Stimulated activated CD4-positive, alpha-beta T cell treated with anti-CD3 and anti-CD28 coated beads, Interleukin-1b, Interleukin-23, amount 100 ng/mL, for 48 hours (primary cell): ENCODE measurements around the gene STAP2.

Experiments
- DNase-seq: peaks from one replicate; pipeline ENCODE4 v3.0.0-alpha.2; 2020

STAP2 gene

DNA sequence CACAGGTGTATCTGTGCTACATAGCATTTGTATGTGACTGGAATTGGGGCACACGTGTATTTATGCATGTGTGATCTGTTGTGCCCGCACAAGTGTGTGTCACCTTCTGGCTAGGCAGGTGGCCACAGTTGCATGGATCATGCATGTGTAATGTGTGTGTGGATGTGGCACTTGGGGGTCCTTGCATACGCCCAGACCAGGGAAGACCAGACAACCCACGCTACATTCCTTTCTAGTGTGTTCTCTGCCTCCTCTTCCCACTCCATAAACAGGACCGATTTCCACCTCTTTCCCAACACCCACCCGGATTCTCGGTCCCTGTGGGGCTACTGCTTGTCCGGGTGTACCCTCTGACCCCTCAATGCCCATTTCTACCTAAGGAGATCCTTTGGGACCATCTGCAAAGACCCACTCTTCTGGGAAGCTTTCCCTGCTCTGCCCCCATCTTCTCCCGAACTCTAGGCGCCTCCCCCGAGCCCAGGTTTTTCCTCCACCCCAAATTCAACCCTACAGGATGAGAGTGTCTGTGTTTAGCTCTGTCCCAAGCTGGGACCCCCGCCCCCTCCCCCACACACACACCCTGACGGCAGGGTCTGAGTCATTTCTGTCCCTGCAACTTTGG is 12.3 kb downstream of the STAP2 start:
- DNase-seq, result no peak

DNA sequence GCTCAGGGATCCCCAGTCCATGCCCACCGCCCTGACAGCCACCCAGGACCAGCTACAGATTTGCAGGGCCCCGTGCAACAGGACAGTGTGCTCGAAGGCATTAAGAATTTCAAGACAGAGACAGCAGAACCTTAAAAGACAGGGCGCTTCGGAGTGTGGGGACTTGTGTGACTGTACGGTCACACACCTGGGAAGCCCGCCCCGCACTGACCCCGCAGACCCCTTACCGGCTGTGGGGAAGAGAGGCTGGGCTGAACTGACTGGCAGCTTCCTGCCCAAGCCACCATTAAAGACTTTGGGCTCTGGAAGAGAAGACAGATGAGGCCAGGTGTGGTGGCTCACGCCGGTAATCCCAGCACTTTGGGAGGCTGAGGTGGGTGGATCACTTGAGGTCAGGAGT is 14.4 kb downstream of the STAP2 start:
- DNase-seq, result no peak

DNA sequence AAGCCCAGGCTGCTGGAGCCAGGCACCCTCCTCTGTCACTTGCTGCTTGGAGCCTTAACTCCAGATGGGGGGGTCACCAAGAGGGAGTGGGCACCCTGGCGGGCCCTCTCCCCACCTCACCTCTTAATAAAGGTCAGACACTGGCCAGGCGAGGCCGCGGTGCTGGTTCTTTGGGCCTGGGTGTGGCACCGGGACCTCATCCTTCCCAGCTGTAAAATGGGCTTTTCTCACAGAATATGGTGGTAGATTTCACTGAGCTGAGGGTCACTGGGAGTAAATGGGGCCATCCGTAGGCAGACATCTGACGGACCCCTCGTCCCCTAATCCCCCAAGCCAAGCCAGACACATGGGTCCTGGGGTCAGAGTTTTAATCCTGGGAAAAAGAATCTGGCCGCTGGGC is 14.9 kb downstream of the STAP2 start:
- DNase-seq, result no peak

DNA sequence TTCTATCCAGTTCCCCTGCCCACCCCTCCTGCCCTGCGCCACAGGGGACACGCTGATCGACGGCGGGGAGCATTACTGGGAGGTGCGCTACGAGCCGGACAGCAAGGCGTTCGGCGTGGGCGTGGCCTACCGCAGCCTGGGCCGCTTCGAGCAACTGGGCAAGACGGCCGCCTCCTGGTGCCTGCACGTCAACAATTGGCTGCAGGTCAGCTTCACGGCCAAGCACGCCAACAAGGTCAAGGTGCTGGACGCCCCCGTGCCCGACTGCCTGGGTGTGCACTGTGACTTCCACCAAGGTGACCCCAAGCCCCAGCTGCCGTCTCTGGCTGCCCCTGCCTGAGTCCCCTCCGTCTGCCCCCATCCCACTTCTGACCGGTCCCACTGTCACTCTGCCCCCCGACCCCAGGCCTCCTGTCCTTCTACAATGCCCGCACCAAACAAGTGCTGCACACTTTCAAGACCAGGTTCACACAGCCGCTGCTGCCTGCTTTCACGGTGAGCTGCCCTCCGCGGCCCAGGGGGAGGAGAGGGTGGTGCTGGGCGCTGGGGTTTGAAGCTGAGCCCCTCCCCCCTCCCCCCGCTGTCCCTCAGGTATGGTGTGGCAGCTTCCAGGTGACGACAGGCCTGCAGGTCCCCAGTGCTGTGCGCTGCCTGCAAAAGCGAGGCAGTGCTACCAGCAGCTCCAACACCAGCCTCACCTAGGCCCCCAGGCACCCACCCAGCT is 15.5 kb downstream of the STAP2 start:
- DNase-seq, result no peak

DNA sequence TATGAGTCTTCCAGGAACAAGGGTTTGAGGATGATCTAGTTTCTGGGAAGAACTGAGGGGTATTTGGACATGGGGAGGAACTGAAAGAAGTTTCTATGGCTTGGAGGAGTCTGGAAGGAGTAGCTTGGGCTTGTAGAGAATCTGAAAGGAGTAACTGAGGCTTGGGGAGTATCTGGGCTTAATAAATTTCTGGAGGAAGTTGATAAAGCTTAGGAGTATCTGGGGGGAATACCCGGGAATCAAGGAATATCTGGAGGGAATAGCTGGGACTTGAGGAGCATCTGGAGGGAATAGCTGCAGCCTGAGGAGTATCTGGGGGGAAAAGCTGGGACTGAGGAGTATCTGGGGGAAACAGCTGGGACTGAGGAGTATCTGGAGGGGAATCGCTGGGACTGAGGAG is 18.2 kb downstream of the STAP2 start:
- DNase-seq, result no peak

DNA sequence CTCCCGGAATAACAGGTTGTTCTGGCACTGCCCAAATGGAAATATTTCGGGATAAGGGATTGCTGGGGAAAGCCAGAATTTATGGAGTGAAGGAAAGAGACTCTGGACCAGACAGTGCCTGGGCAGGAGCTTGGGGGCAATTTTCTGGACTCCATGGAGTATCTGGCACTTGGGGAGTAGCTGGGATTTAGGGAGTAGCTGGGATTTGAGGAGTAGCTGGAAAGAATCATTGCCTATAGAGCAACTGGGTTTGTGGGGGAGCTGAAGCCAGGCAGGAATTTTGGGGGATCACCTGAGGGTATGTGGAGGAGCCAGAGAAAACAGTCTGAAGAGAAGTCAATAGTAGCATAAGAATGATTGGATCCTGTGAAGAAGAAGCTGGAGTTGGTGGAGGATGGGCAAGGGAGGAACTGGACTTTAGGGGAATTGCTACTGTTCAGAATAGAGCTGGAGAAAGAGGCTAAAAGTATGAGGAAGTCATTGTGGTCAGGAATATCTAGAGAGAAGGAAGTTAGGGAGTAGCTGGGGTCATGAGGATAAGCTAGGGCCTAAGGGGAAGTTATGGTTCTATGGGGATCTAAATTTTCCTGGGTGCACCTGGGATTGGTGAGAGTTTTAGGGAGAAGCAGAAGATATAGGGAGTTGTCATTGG is 19.4 kb downstream of the STAP2 start:
- DNase-seq, result no peak

DNA sequence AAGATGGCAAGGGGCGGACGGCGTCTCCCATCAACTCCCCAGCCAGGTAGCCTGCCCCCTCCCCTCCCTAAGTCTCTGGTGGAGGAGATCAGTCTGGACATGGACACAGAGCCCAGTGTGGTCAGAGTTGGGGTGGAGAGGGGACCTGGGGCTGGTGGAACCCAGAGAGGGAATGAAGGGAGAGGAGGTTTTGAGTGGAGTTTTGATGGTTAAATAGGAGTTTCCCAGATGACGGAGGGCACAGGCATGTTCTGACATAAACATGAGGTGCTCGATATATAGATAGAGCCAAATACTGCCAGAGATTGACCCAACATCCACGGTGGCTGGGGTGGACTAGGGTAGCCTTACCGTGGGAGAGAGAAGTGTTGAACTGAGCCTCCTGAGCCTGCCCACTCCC is 20.2 kb downstream of the STAP2 start:
- no peak for DNase-seq

DNA sequence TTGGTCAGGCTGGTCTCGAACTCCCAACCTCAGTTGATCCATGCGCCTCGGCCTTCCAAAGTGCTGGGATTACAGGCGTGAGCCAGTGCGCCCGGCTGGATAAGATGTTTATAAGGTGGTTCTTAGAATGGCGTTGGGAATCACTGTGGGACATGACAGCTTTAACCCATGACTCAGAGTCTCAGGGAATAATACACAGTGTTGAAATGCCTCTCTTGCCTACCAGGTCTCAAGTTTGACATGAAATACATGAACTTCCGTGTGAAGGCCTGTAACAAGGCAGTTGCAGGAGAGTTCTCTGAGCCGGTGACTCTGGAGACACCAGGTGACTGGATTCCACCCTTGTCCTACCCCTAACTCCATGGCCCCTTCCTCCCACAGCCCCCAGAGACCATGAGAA is 21.7 kb downstream of the STAP2 start:
- DNase-seq, result no peak

DNA sequence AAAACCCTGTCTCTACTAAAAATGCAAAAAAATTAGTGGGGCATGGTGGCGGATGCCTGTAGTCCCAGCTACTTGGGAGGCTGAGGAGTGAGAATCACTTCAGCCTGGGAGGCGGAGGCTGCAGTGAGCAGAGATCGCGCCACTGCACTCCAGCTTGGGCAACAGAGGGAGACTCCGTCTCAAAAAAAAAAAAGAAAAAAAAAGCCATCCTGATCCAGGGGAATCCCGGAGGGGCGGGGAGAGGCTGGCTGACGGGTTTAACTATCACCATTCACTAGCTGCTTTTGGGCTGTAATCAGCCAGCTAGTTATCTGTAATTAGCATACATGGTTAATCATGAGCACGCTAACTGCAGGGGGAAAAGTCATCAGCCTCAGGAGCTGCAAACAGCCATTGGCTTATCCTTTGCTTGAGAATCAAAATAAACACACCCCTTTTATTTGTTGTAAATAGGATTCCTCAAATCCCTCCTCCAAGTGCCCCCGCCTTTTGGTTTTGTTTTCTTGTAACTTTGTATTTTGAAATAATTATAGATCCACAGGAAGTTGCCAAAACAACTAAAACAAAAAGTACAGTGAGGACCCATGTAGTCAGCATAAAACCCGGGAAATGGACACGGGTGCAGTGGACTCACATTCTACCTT is 24.7 kb downstream of the STAP2 start:
- DNase-seq, result no peak

DNA sequence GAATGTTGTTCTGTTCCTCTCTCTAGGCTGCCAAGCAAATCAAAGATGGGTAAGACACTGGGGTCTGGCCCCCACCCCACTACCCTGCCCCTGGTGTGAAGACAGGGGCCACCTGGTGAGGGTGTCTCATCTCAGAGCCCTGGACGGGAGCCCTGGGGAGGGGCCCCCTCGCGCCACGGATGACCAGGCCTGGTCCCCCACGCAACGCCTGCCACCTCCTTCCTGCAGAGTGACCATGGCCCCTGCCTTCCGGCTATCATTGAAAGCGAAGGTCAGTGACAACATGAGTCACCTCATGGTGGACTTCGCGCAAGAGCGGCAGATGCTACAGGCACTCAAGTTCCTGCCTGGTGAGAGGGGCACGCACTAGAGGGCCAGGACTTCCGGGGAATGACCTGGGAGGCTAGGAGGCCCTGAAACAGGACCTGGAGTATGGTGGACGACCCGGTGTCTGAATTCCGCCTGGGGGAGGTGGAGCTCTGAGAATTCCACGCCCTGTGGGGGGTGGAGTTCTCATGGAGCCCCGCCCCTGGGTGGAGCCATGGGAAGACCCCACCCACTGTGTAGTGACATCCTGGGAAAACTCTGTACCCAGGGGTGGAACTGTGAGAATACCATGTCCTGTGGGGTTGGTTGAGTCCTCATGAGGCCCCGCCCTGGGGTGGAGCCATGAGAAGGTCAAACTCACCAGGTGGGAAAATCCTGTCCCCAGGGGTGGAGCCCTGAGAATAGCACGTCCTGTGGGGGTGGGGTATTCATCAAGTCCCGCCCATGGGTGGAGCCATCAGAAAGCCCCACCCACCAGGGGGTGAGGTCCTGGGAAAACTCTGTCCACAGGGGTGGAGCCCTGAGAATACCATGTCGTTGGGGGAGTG is 28.1 kb downstream of the STAP2 start:
- no peak for DNase-seq

DNA sequence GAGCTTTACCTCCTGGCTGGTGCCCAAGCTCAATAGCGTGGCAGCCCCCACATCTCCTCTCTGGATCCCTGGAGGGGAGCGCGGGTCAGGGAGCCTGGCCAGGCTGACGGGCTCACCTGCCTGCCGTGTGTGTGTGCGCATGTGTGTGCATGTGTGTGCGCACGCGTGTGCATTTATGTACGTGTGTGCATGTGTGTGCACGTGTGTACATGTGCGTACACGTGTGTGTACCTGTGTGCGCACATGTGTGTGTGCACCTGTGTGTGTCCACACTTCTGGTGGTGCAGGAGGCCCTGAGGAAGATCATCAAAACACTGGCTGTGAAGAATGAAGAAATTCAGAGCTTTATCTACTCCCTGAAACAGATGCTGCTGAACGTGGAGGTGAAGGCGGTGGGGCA is 33.0 kb downstream of the STAP2 start:
- no peak for DNase-seq

DNA sequence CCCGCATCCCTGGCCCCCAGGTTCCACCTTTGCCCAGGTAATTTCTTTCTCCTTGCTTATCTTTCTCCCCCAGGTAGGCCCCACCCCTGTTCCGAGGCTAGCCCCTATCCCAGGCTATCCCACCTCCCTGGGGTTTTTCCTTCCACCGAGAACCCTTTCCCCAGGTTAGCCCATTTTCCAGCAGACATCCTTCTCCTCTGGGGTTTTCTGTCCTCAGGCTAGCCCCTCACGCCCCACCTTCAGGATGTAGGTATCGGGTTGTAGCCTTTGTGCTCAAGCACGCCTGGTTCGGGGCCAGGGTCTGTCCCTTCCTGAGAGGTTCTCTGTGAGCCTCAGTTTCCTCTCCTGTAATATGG is 33.4 kb downstream of the STAP2 start:
- DNase-seq, result no peak

DNA sequence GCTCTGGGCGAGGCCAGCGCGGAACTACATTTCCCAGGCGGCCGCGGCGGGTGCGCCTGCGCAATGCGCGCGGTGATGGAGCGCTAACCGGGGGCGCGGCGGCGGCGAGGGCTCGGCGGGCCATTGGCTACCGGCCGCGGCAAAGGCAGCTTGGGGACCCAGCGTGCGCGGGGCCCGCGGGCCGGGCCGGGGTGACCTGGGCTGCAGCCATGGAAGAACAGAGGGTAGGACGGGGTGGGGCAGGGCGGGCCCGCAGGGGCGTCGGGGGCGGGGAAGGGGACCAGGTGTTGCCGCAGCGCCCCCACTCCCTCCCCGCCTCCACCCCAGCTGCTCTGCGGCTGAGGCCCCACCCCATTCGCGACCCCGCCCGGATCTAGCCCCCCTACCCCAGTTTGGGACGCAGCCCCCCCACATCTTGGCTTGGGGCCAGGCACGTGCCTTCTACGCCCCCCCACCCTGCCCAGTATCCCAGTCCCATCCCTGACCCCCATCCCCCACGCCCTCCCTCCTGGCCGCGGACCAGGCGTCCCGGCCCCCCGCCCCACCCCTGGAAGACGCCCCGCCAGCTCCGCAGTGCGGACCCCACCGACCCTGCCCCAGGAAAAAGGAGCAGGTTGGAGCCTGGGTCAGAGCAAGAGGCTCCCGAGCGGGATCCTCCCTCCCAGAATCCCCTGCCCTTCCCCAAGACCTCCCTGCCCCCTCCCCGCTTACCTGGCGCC is 33.9 kb downstream of the STAP2 start, which contains the start of gene FSD1:
TSS of gene FSD1 (plus strand) at position 61 of the 719 bp plus-strand sequence. CDS start at position 210, 149 bp downstream.
- peak; percentile 82 for DNase-seq

DNA sequence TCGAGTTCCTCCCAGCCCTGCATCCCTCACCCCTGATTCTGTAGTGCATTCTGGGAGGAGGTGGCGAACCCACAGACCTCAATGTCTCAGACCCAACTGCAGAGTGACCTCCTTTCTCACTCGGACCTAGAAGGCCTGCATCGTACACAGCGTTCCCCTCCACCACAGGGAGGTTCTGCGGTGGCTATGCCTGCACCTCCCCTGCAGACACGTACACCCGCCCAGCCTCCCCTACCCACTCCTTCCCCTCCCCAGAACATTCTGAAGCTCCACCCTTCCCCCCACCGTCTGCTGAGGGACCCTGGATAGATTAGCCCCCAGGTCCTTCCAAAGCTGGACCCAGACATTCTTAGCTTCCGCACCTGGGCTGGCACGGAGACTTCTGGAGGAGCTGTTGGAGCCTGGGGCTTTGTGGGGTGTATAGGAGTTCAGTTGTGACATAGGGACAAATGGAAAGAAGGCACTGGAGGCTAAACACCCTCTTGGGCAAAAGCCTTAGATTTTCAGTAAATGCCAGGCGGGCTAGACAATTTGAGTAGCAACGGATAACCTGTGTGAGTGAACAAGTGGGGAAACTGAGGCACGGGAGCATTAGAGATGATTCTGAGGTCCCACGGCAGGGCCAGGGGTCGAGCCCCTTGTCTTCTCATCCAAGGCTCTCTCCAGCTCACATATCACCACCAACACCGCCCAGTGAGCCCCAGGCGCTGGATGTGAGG is 34.6 kb downstream of the STAP2 start:
- DNase-seq, result no peak

DNA sequence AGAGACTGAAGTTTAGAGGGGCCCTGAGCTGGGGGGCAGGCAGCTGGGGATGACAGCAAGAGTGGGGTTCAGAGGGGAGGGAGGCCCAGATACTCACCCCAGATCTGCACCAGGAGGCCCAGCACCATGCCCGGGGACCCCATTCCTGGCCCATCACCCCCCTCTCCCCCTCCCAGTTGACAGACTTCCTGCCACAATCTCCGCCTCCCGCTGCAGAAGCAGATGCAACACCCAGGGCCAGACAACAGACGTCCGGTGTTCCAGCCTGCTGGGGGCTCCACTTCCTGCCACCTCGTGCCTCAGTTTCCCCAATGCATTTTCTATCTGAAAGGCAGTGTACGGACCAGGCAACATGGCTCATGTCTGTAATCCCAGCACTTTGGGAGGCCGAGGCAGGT is 36.4 kb downstream of the STAP2 start, which contains the start of gene TMIGD2:
TSS of gene TMIGD2 (minus strand) at position 147 of the 398 bp plus-strand sequence. CDS start at position 143, 4 bp downstream.
- no peak for DNase-seq

DNA sequence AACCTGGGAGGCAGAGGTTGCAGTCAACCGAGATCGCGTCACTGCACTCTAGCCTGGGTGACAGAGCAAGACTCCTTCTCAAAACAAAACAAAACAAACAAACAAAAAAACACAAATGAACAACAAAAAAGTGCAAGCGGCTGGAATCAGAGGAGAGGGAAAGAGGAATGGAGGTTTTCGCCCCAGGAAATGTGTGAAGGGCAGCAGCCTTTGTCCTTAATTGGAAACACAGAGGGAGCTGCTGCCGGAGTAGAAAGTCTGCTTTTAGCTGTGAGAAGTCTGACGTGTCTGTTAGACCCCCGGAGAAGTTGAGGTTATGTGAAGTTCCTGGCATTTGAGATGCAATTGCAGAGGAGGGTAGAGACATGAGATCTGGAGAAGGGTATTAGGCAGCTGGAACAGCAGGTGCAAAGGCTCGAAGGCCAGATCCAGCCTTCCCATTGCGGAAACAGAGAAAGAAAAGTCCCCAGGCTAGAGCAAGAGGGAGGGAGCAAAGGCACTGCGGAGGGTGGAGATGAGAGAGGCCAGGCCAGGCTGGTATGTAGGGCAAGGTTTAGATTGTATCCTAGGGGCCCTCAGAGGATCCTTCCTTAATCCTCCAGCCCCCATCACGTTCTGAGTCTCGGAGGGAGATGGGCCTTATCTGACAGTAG is 36.9 kb downstream of the STAP2 start:
- DNase-seq, result no peak

DNA sequence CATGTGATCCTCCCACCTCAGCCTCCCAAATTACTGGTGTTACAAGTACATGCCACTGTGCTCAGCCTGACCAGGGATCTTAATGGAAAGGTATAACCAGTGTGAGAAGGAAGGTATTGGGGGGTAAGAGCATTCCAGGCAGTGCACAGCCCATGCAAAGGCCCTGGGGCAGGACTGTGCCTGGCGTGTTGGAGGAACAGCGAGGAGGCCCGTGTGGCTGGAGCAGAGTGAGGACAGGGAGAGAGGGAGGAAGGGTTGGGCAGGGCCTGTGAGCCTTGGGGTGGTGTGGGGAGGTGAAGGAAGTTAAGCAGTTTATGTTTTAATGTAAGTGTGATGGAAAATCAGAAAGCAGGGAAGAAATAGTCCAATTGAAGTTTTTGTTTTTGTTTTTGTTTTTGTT is 38.0 kb downstream of the STAP2 start:
- no peak for DNase-seq

DNA sequence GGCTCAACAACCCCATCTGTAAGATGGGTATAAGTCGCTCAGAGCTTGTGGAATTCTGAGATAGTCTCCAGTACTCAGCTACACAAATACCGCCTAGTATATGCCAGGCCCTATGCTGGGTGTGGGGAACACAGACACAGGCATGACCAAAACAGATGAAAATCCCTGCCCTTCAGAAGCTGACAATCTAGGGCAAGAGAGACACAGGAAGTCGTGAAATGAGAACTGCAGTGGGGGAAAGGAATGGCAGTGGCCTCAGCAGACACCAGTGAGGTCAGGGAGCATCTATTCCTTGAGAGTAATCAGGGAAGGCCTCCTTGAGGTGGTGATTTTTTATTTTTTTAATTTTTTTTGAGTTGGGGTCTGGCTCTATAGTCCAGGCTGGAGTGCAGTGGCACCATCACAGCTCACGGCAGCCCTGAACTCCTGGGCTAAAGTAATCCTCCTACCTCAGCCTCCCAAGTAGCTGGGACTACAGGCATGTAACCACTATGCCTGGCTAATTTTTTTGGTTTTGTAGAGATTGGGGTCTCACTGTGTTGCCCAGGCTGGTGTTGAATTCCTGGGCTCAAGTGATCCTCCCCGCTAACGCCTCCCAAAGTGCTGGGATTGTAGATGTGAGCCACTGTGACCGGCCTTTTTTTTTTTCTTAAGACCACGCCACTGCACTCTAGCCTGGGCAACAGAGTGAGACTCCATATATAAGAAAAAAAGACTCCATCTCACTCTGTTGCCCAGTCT is 39.6 kb downstream of the STAP2 start:
- DNase-seq, result no peak

DNA sequence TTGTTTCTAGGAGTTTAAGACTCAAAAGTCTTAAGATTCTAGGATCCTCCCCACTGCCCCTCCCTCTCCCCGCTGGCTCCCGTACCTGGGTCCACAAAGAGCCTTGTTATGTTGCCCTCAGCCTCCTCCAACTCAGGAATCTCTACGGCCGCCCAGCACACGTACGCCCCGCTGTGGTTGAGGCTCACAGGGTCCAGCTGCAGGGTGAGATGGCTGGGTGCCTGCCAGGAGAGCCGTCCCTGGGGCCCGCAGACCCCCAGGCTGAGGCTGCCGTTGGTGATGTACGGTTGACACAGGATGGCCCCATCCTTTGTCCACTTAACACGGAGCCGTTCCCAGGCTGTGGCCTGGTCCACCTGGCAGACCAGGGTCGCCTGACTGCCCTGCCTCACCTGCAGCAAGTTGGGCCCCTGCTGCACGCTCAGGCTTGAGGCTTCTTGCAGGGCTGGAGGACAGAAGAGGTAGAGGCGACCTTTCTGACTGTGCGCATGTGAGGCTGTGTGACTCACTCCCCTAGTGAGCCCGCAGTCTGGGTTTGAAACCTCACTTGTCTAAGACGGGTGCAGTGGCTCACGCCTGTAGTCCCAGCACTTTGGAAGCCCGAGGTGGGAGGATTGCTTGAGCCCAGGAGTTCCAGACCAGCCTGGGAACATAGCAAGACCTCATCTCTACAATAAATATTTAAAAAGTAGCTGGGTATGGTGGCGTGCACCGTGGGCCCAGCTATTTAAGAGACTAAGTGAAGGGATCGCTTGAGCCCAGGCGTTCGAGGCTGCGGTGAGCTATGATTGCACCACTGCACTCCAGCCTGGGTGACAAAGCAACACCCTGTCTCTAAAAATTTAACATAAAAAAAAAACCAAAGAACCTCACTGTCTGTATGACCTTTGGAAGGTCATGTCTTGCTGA is 40.5 kb downstream of the STAP2 start:
- DNase-seq, result peak; percentile 64
